GM12801 (cell line): ENCODE measurements around the gene CFAP73.

Experiments used
- CTCF ChIP-seq: IDR thresholded peaks from one replicate; pipeline ENCODE4 v1.5.1; 2011; ENCODE audit warnings: control low read depth; ENCODE audit not compliant: insufficient read length; ENCODE audit errors: extremely low read depth

Gene CFAP73

GRCh38 chr12:113194971-113195391, 45.5 kb downstream of the CFAP73 start:
- no peak for TF ChIP-seq CTCF

GRCh38 chr12:113195598-113195997, 46.1 kb downstream of the CFAP73 start:
- no peak for TF ChIP-seq CTCF

GRCh38 chr12:113196582-113196981, 47.1 kb downstream of the CFAP73 start:
- no peak for TF ChIP-seq CTCF

GRCh38 chr12:113196990-113197389, 47.5 kb downstream of the CFAP73 start:
- no peak for TF ChIP-seq CTCF

GRCh38 chr12:113197518-113198077, 48.1 kb downstream of the CFAP73 start:
- no peak for TF ChIP-seq CTCF

- no peak for TF ChIP-seq CTCF
Measured at GRCh38 chr12:113198296-113198695, 48.8 kb downstream of the CFAP73 start.

- TF ChIP-seq CTCF: no peak
Measured at GRCh38 chr12:113200021-113200797, 50.7 kb downstream of the CFAP73 start.
